Stimulated activated CD4-positive, alpha-beta T cell treated with anti-CD3 and anti-CD28 coated beads, Interleukin-2, amount 100 ng/mL, for 48 hours (primary cell): ENCODE data around the gene NELL1.
"Not testable (repeated sequence)": the region's sequence is repeated elsewhere in the genome, so short reads cannot be mapped to it uniquely, and the experiment has no call there.

Experiments used
- DNase-seq, 2 donors: peaks; one replicate each; pipeline ENCODE4 v3.0.0-alpha.2; 2020

The NELL1 gene

DNA sequence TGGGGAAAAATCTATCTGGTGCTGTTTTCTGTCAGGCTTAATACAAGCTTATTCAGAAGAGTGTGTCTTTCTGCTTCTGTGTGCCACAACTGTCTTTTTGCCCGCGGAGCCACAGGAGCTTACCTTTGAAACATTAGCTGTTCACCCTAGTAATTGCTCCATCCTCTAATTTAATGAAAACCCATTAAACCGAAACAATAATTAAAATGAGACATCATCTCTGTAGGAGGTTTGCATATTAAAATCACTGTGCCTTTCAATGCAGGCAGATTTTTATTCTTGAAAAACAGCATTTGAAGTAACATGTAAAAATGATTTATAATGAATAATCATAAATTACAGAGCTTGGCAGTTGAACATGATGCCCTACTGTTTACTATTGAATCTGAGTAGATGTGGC, 102.3 kb downstream of the NELL1 start:
- DNase-seq = no peak

DNA sequence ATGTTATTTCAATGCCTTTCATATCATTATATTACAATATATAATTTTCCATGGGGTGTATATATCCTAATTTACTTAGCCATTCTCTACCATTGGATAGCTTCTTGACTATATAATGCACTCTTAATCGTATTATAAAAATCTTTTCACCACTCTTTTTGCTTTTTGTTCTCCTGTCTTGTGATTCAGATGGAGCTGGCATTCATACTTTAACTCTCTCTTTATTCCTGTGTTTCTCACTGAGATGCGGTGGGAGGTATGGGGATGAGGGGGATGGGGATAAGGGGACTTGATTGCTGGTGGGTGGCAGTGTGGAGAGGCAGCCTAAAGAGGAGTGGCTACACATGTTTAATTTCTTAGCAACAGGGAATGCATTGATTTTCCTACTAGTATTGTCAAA, 105.9 kb downstream of the NELL1 start:
- DNase-seq = no peak

DNA sequence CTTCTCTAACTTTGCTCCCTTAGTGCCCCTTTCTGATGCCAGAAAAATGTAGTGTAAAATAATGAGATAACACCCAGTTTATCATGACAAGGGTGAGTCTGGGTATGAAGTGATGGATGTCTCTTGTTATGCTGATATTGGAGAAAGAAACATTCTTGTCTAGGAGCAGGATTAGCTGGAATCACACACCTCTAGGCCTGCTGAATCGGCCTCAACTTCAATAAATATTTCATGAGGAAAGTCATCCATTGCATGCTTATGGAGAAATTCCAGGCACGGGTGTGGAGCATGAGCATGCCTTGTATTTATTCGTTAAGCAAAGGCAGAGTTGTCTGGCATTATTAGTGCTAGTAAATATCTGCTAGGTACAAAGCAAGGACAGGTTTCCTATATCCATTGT, 113.4 kb downstream of the NELL1 start:
- no peak for DNase-seq

DNA sequence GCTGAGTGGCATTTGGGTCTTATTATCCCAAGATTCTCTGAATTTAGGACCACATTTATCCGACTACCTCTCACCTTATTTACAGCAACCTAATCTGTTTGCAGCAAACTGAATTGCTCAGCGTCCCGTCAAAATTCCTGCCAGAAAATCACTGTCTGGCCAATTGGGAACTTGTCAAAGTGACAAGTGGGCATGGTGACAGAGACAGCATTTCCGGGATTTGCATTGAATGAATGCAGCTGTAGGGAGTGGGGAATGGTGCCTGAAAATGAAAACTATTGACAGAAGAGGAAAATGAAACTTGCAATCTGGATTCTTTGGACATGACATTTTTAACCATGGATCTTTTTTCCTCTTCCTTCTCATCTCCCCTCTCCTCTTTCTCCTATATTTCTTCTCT, 113.8 kb downstream of the NELL1 start:
- DNase-seq = no peak

DNA sequence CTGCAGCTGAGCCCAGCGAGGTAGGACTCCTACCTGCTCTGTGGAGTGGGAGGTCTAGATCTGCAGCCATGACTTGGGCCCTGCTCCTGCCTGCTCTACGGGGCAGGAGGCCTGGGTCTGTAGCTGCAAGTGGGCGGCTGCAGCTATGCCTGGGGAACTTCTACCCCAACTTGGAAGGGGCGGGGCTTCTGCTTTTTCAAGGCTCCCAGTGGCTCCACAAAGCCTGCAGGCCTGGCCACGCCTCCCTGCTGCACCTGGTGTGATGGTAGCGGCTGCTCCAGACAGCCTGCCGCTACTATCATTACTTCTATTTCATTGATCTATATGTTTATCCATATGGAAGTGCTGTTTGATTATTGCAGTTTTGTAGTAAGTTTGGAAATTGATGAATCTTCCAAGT, 121.2 kb downstream of the NELL1 start:
- no peak for DNase-seq

DNA sequence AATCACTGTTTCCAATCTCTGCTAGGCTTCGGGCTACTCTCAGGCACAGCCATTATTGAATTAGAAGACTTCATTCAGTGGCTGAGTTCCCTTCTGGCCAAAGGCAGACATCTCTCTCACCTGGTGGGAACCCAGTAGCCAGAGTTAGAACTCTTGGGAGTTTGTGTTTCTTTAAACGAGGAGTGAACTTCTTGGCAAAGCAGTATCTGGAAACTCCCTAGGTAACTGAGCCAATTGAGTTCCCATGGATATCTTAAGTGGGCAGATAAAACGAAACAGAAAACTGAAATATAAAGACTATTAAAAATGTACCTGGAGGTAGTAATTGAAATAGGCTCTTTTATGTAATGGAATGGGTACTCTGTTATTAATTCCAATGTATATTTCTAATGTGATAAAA, 125.6 kb downstream of the NELL1 start:
- no peak for DNase-seq

DNA sequence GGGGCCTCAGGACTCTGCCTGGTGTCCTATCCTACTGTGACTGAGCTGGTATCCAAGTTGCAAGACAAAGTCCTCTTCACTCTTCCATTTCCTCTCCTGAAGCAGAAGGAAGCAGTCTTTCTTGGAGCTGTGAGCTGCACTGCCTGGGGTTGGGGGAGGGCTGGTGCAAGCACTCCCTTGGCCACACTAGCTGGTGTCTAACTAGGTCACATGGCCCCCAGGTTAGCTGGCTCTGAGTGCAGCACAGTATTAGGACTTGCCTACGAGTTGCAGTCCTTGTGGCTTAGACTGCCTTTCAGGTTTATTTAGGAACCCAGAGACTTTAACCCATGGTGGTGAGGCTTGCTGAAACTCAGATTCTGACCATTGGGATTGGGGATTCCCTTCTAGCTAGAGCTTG, 138.9 kb downstream of the NELL1 start:
- no peak for DNase-seq

DNA sequence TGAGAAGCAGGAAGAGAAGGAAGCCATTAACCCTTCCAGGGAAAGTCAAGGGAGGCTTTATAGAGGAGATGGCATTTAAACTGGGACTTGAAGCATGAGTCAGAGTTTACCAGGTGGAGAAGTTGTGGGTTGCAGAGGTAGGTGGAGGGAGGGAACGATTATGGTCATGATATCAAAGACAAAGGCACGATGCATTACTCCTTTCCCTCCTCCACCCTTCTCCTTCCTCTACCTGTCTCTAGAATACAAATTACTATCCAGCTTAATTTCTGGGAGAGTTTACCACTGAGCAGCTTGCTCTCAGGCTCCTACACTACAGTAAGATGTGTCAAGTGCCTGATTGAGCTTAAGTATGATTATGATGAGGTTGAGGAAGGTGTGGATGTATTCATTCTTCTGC, 151.7 kb downstream of the NELL1 start:
- DNase-seq = no peak

DNA sequence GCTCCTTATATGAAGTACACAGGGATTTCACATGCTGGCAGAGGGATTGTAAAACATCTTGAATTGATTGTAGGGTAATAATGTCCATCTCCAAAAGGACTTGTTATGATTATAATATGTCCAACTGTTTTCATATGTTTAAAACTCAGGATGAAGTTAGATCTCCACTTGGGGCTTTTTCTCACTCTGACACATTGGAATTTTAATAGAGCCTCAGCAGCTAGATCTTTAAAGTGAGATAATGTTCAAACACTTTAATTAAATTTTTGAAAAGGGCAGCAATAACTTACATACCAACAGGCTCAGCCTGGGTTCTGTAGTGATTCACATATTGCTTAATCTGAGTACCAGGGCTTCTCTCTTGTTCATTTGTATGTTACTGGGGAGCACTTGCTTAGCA, 152.1 kb downstream of the NELL1 start:
- DNase-seq = no peak

DNA sequence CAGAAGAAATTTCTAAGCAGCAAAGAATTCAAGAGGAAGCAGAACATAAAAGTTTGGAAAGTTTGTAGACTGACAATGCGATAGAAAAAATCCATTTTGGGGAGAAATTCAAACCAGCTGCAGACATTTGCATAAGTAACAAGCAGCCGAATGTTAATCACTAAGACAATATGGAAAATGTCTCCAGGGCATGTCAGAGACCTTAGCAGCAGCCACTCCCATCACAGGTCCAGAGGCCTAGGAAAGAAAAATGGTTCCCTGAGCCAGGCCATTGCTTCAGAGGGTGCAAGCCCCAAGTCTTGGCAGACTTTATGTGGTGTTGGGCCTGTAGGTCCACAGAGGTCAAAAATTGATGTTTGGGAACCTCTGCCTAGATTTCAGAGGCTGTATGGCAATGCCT, 155.4 kb downstream of the NELL1 start:
- no peak for DNase-seq

DNA sequence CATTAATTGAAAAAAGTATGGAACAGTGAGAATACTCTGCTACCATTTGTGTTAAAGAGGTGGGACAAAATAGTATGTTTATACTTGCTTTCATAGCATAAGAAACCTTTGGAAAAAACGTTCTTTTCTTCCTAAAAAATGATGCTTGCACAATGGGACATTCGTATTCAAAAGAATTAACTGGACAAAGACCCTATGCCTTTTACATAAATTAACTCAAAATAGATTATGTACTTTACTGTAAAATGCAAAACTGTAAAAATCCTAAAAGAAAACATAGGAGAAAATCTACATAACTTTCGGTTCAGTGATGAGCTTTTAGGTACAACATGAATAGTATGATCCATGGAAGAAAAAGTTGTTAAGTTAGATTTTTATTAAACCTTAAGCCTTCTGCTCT, 166.2 kb downstream of the NELL1 start:
- DNase-seq = no peak

DNA sequence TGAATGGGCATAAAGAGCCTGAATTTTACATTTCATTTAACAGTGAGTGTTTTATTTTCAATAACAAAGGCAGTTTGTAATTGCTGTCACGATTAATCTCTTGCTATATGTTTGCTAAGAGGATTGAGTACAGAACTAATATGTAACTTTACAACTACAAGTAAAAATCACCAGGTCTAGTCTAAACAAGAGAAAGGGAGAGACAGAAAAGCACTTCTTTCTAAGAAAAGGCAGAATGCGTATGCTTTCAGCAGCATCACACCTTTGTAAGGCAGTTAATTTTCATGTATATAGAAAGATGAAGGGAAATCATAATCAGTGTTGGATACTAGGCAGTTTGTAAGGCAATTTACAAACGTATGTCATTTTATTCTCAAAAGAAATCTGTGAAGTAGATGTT, 169.8 kb downstream of the NELL1 start:
- DNase-seq = no peak

DNA sequence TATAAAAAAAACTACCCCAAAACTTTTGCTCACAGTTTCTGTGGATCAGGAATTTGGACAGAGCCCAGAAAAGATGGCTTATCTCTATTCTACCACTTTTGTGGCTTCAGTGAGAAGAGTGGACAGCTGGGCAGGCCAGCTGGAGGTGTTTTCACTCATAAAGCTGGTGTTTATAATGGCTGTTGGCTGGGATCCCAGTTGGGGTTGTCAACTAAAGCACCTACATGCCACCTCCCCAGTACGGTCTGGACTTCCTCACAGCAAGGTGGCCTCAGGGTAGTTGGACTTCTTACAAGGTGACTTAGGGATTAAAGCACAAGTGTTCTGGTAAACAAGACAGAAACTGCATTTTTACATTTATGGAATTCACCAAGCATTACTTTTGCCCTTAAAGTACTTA, 171.0 kb downstream of the NELL1 start:
- no peak for DNase-seq

DNA sequence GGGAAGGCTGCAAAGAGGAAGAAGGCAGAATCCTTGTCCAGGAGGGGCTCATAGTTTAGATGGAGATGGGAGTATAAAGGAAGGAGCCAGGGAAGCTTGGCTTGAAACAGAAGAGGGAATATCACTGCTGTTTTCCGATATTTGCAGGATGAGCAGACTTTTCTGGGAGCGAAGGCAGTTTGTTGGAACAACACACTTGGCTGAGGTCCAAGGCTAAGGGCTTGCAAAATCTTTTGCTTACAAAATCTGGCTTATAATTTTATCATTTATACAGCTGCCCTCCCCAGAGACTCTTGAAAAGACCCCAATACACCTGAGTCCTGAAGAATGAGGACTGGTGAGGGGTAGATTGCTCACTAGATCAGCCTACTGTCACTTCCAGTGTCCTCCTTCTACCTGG, 174.8 kb downstream of the NELL1 start:
- no peak for DNase-seq

DNA sequence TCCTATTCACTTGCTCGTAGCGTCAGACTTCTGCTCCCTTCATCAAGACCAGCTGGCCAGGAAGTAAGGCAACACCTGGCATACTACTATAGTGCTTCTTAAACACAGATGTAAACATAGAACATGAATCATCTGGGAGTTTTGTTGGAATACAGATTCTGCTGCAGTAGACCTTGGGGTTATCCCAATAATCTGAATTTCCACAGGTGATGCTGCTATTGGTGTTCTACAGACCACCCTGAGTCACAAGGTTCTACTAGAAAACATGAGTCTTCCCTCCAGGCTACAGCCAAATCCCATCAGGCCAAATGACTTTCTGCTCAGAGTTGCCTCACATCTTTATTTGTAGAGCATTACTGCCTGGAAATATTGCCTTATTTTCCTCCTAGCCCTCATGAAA, 175.2 kb downstream of the NELL1 start:
- no peak for DNase-seq

DNA sequence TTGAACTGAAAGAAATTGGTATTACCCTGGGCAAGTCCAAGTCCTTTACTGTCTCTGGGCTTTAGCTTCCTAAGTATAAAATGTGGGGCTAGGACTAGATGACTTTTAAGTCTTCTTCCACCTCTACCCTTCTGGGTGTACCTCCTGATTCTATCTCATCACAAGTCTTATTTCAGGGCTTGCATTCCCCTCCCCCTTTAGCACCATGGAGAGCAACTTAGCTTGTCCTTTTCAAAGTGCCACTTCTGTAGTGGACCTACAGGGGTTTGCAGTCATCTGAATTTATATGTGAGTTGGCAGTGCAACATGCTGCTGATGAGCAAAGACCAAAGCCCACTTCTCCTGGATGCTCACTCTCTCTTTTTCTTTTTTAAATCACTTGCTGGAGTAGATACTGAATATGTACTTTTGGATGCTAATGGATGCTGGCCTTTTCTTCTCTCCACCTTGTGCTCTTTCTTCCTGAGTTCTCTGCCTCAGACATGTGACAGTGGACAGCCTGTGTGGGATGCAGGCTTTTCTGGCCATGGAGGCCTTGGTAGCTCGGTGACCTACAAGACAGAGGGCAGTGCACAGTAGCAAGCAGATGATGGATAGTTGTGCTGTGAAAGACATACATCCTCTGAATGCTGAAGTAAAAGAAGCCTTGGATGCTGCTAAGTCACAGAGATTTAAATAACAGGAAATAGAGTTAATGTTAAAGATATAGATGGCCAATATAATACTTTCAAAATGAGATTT, 185.0 kb downstream of the NELL1 start:
- no peak for DNase-seq

DNA sequence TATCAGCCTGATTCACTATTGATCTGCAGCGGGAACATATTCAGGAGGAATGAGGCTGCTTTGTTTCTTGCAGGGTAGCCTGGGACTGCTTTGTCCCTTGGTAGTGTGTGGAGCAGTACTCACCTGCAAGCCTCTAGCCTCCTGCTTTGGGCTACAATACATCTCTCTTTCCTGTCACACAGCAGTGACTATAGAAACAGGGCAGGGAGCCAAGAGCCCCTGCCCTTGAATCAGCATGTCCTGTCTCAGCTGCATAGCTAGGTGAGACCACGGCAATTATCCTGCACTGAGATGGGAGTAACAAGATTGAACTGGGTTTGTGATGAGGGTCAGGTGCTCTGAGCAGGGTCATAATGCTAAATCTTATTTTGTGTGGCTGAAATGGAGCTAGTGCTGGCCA, 191.9 kb downstream of the NELL1 start:
- DNase-seq = no peak

DNA sequence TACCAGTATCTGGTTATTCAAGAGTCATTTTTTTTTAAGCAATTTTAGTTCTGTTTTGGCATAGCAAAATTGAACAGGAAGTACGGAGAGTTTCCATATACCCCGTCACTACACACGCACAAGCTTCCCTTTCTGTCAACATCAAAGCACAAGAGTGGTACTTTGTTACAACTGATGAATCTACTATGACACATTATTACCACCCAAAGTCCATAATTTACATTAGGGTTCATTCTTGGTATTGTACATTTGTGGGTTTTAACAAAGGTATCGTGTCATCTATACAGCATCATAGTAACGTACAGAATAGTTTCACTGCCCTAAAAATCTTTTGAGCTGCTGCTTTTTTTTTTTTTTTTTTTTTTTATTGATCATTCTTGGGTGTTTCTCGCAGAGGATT, 192.9 kb downstream of the NELL1 start:
- not testable (repeated sequence) for DNase-seq

DNA sequence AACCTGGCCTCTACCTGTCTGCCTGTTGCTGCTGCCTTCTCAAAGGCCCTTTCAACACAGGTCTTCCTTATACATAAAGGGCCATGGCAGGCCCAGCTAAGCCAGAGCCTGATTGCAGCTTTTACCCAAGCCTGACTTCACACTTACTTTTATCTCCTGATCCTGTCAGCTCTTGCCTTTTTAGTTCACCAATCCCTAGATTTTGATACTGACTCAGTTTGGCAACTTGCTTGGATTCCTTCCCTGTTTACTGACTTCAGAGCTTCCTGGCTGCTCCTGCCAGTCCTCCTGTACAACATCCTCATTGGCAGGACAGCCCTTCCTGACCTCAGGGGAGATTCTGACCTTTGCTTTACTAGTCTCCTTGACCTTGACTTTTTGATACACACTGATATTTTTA, 195.2 kb downstream of the NELL1 start:
- DNase-seq = no peak

DNA sequence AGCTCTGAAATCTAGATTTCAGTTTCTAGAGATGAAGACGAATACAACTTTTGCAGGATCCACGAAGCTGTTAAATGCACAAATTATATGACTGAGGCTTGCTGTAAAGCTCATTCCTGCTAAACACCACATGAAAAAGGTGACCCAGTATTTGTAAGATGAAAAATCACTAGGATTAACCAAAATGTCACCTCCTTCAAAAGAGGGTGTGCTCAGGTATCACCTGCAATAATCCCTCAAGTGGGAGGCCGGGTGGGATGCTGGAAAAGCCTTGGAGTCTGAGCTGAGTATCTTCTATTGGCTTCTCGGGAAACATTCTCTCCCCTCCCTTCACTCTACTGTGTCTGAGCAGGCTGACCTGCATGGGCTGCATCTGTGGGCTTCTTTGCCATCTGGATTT, 195.8 kb downstream of the NELL1 start:
- no peak for DNase-seq

DNA sequence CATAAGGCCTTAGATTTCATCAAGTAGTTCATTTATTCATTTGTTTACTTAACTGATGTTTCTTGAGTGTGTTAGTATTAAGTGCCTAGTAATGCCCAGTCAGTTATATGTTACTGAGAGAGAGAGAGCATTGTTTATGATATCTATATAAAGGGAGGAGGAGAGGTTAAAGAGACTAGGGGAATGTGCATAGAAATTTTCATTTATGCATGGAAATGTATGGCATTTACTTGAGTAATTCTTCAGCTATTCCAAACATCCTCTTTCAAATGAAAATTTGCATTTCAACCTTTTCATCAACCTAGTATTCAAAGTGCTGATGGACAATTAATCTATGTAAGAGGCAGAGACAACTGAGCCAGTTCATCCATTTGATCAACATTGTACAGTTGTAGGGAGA, 199.7 kb downstream of the NELL1 start:
- DNase-seq = no peak

DNA sequence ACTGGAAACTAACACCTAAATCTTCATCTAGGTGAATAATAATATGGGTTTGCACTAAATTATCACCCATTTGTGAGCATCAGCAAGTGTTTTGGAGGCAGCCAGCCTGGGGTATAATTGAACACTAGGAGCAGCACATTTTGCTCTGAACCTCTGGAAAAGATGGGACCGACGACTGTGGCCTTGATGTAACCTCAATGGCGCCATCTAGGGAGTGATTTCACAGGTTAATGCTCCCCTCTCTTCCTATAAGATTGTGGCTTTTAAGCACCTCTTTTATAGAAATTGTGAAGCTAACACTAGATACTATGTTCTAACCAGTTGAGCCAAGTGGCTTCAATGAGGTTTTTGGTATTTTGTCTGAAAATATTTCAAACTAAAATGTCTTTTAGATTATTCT, 203.7 kb downstream of the NELL1 start:
- DNase-seq = no peak

DNA sequence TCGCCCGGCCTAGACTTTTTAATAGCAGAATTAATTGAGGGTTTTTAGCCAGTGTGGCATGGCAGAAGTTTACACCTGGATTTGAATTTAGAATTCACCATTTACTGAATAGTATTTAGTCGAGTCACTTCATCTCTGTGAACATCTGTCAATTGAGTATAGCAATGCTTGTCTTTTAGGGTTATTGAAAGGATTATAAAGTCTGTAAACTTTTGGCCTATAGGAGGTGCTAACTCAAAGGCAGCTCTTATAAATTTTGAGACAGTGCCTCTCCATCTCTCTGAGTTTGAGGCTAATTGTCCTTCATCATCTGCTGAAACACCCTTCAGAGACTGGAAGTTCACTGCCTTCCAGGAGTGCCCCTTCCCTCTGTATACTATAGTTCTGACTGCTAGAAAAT, 205.0 kb downstream of the NELL1 start:
- no peak for DNase-seq

DNA sequence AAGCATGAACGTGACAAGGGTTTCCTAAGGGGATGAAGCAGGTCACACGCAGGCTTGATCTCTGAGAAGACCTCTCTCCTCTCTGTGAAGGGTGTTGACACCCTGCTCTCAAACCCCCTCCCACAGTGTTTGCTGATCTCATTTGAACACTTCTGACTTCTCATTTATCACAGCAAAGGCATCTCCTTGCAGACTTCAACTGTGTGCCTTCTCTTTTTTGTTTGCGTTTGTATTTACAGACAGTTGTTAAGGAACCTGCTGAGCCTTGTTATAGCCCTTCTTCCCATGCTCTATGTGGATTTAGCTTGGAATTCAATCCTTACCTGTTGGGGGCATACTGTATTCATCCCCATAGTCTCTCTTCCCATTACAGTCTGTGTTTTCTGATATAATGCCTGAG, 206.5 kb downstream of the NELL1 start:
- DNase-seq = no peak

DNA sequence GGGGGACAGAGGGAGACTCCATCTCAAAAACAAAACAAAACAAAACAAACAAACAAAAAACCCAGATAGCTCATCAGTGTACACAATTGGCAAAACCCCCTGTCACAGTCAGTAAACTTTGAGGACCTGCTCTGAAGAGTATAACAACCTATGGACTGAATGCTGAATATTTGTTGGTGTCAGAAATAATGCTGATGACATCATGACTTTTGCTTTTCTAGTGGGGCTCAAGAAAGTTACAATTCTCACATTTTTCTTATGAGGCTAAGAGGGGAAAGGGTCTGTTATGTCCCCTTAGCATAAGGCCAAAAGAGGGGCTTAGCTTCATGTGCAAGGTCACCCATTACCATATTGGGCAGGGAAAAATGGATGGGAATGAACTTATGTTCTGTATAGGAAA, 207.4 kb downstream of the NELL1 start:
- no peak for DNase-seq

DNA sequence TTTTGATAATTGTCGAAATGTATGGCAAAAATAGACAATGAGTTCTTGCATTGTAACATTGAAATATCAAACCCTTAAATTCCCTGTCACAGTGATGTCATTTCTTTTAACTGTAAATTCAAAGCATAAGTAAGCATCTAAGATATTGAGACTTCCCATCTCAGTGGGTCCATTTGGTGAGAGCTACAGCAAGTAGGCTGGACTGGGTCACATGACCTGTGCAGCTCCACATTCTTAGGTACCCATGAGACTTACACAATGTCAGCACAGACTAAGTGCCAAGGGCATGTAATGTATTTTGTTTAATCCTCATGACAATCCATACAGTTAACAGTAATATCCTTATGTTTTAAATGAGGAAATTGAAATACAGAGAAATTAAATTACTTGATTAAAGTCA, 210.7 kb downstream of the NELL1 start:
- DNase-seq = no peak
